Renal cortical epithelial cell (primary cell): ENCODE results near the gene ADRA2B. TPM values are rescaled to one million over a fixed set of nuclear protein-coding genes. Genes with fewer than 3 reads are reported as not detected.

Experiments used
- DNase-seq: peaks from one replicate; pipeline ENCODE4 v3.0.0-alpha.2; 2011; ENCODE audit warnings: low read depth
- total RNA-seq: library from RNA; depleted of rRNA; stranded (reverse); fragments of >200 nt; gene quantifications from 2 replicates; pipeline ENCODE4 v1.2.3, GENCODE V29; 2014

The ADRA2B gene
- total RNA-seq, 1 donor from 2014 or later: not detected

GRCh38 chr2:96117701-96118588 is 1.6 kb upstream of the ADRA2B start:
- DNase-seq: no peak

GRCh38 chr2:96116879-96117533 is 635 bp upstream of the ADRA2B start:
- DNase-seq: no peak

GRCh38 chr2:96115631-96116423 is 544 bp downstream of the ADRA2B start:
- DNase-seq: no peak

- no peak for DNase-seq
Observed at GRCh38 chr2:96114903-96115581, 1.3 kb downstream of the ADRA2B start.

GRCh38 chr2:96114546-96114902 is 1.8 kb downstream of the ADRA2B start:
- DNase-seq: no peak

- no peak for DNase-seq
Observed at GRCh38 chr2:96113951-96114350, 2.4 kb downstream of the ADRA2B start.

- no peak for DNase-seq
Observed at GRCh38 chr2:96113367-96113677, 3.0 kb downstream of the ADRA2B start.

GRCh38 chr2:96112501-96113366 is 3.6 kb downstream of the ADRA2B start:
- DNase-seq: no peak

- DNase-seq: no peak
Observed at GRCh38 chr2:96111823-96112500, 4.4 kb downstream of the ADRA2B start.

GRCh38 chr2:96111257-96111640 is 5.1 kb downstream of the ADRA2B start:
- no peak for DNase-seq

- DNase-seq: no peak
Observed at GRCh38 chr2:96110621-96111256, 5.6 kb downstream of the ADRA2B start.

- no peak for DNase-seq
Observed at GRCh38 chr2:96109931-96110511, 6.3 kb downstream of the ADRA2B start.

- no peak for DNase-seq
Observed at GRCh38 chr2:96109361-96109680, 7.0 kb downstream of the ADRA2B start.

- no peak for DNase-seq
Observed at GRCh38 chr2:96108541-96109360, 7.6 kb downstream of the ADRA2B start.

- no peak for DNase-seq
Observed at GRCh38 chr2:96108151-96108540, 8.2 kb downstream of the ADRA2B start.

- no peak for DNase-seq
Observed at GRCh38 chr2:96107708-96108065, 8.7 kb downstream of the ADRA2B start.

- DNase-seq: no peak
Observed at GRCh38 chr2:96106991-96107707, 9.2 kb downstream of the ADRA2B start.

GRCh38 chr2:96105994-96106715 is 10.2 kb downstream of the ADRA2B start:
- DNase-seq: no peak
